Ureter (tissue), 1 donor: ENCODE measurements around the gene TINAG. TPM values are rescaled to one million over a fixed set of nuclear protein-coding genes. Genes with fewer than 3 reads are reported as not detected.
"Not testable (repeated sequence)": the region's sequence is repeated elsewhere in the genome, so short reads cannot be mapped to it uniquely, and the experiment has no call there.

Source experiments
- DNase-seq: peaks from one replicate; pipeline ENCODE4 v3.0.0-alpha.2; 2020; ENCODE audit warnings: low spot score
- total RNA-seq: library from RNA; stranded (reverse); gene quantifications from one replicate; pipeline ENCODE4 v1.2.4, GENCODE V29; 2023
- donor health status: DM: yes; HTN: yes; CAD: no.

Gene TINAG
- total RNA-seq, 1 donor from 2014 or later, result not detected

GRCh38 chr6:54307439-54307910 lies 766 bp upstream of the TINAG start:
- no peak for DNase-seq

DNA sequence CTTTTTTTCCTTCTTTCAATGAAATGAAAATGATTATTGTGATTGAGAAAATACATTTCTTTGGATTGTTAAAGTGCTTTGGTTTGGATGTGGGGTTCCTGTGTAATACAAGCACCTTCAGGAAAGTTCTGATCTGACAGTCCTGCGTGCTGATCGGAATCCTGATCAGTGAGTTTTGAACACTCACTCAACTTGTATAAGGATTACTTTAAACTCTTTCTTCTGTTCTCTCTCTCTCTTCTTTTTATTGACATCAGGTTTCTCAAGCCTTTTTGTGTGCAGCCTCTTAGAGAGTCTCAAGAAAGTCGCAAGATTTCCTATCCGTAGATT lies 710 bp downstream of the TINAG start:
- DNase-seq, result no peak

DNA sequence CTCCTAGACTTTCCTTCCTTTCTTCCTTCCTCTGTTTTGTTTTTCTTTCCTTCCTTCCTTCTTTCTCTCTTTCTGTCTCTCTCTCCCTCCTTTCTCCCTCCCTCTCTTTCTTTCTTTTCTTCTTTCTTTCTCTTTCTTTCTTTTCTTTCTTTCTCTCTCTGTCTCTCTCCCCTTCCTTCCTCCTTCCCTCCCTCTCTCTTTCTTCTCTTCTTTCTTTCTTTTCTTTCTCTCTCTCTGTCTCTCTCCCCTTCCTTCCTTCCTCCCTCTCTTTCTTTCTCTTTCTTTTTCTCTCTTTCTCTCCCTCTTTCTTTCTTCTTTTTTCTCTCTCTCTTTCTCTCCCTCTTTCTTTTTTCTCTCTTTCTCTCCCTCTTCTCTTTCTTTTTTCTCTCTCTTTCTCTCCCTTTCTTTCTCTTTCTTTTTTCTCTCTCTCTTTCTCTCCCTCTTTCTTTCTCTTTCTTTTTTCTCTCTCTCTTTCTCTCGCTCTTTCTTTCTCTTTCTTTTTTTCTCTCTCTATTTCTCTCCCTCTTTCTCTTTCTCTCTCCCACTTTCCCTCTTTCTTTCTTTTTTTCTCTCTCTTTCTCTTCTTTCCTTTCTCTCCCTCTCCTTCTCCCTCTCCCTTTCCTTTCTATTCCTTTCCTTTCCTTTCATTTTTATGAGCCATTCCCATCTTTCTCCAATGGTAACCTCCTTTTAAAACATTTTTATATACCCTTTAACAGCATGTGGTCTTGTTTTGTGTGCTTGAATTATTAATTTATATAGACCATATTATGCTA lies 2.3 kb downstream of the TINAG start:
- no peak for DNase-seq

DNA sequence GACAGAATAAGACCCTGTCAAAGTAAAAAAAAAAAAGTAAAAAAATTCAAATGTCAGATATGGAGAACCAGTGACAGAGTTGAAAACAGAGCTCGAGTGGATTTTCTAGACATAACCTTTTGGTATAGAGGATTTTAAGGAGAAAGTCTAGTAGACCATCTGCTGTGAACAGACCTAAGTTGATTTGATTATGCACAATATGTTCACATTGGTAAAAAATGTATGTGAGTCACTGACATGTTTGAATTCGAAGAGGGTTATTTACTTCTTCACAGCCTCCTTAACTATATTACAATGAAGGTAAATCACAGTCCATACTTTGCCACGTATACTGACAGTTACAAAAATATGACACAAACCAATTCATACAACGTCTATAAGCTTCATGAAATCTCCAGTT lies 7.4 kb downstream of the TINAG start:
- DNase-seq, result no peak

DNA sequence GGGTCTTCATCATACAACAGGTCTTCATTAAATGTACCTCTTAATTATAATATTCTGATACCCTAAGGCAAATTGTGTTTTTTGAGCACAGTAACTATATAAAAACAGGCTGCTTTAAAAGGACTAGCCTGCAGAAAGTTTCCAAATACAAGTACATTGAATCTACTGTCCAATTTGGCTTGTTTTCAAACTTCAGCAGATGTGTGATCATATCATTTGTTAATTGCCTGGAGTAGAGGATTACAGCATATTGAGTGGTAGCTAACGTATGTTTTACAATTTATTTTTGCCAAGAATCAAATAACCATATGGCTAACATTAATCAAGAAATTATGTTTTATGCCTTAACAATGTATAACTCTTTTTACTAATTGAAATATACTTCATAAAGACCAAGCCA lies 12.6 kb downstream of the TINAG start:
- no peak for DNase-seq

DNA sequence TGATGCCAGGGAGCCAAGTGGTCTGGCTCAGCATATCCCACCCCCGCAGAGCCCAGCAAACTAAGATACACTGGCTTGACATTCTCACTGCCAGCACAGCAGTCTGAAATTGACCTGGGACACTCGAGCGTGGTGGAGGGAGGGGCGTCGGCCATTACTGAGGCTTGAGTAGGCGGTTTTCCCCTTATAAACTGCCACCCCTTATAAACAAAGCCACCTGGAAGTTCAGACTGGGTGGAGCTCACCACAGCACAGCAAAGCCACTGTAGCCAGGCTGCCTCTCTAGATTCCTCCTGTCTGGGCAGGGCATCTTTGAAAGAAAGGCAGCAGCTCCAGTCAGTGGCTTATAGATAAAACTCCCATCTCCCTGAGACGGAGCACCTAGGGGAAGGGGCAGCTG lies 19.4 kb downstream of the TINAG start:
- no peak for DNase-seq

DNA sequence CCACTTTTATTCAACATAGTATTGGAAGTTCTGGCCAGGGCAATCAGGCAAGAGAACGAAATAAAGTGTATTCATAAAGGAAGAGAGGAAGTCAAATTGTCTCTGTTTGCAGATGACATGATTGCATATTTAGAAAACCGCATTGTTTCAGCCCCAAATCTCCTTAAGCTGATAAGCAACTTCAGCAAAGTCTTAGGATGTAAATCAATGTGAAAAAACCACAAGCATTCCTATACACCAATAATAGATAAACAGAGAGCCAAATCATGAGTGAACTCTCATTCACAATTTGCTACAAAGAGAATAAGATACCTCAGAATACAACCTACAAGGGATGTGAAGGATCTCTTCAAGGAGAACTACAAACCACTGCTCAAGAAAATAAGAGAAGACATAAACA lies 23.3 kb downstream of the TINAG start:
- DNase-seq, result not testable (repeated sequence)

DNA sequence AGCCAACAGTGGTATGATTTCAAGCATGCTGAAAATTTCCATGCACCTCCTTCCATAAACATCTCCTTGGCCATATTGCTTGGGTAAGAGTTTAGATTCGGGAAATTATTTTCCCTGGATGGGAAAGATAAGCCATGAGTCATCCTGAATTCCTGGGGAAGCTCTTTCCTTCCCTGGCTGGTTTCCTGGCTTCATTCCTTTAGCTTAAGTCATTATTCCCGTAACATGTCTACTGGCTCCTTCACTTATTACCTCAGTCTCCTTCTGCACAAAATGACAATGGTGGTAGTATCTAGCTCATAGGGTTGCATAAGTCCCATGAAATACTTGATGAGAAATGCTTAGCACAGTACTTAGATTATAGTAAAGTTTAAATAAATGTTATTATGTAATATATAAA lies 27.6 kb downstream of the TINAG start:
- no peak for DNase-seq

GRCh38 chr6:54353975-54354374 lies 45.7 kb downstream of the TINAG start:
- no peak for DNase-seq

DNA sequence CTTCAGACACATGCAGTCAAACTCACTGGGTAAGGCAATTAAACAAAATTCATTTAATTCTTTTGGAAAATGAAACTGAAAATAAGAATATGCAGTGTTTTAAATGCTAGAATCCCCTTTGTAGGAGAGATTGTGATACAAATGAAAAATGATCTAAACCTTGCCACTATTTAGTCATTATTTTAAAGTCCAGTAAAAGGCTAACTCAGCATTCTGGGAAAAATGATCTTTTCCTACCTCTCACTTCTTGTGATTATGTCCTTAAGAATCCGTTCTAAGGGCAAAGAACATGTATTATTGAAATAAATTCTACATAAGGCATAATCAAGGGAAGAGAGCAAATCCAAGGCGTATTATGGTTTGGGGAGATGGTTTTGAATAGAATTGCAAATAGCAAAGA lies 46.4 kb downstream of the TINAG start:
- DNase-seq, result no peak

DNA sequence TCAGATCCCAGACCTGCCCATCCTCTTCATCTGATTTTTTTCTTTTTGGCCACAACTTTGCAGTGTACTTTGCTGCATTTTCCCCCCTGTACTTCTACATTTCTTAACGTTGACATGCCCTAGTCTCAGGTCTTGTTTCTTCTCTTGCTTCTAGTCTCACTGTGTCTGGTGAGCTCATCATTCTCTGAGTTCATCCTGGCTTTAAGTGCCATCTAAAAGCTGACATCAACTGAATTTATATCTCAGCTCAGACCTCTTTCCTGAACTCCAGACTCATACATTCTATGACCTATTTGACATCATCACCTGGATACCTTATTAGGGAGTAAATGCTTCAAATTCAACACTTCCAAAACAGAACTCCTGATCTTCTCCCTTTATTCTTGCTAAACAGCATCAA lies 48.9 kb downstream of the TINAG start:
- no peak for DNase-seq

DNA sequence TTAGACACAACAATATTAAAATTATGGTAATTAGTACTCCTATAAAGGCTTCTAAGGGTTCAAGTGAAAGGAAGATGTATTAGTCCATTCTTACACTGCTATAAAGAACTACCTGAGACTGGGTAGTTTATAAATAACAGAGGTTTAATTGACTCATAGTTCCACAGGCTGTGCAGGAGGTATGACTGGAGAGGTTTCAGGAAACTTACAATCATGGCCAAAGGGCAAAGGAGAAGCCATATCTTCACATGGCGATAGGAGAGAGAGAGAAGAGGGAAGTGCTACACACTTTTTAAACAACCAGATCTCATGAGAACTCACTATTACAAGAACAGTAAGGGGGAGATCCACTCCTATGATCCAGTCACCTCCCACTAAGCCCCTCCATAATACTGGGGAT lies 52.9 kb downstream of the TINAG start:
- no peak for DNase-seq

DNA sequence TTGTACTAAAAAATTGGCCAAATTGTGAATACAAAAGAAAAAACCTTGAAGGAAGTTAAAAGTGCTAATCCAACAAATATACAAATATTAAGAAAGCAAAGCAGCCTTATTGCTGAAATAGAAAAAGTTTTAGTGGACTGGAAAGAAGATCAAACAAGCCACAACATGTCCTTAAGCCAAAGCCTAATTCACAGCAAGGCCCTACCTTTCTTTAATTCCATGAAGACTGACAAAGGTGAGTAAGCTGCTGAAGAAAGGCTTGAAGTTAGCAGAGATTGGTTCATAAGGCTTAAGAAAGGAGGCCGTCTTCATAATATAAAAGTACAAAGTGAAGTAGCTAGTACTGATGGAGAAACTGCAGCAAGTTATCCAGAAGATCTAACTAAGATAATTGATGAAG lies 53.5 kb downstream of the TINAG start:
- DNase-seq, result no peak

GRCh38 chr6:54366667-54367327 lies 58.6 kb downstream of the TINAG start:
- DNase-seq, result no peak

DNA sequence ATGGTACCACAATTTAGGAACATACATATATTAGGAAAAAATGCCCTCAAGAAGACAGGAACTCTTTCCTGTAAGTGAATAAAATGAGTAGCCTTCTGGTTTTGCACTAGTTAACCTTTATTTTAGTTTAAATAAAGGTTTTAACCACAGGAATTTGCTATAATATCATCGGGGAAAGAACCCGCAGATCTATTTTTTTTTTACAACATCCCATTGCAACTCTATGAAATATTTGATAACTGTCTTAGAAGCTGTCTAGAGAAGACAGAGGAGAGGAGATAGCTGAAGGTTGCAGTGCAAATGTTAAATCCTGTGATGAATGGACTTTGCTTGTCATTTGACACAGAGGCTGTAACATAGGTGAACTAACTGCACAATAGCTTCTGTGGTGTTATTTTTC lies 69.5 kb downstream of the TINAG start:
- no peak for DNase-seq

GRCh38 chr6:54386295-54386694 lies 78.1 kb downstream of the TINAG start:
- DNase-seq, result no peak

DNA sequence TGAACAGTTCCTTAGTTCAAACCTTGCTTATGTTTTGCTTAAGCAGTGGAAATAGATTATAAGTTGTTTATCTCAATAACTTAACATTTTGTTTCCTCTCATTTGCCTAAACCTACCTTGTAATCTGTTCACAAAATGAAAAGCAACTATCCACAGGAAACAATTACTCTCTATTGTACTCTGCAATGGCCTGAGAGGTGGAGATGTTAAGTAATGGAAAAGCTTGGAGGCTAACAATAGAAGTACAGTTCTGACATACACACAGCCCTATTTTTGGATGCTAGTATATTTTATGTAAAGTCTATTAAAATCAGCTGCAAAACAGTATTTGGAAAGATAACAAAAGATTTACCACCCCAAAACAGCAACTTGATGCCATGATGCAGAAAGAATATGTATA lies 82.1 kb downstream of the TINAG start:
- no peak for DNase-seq

- DNase-seq, result no peak
Observed at GRCh38 chr6:54391577-54391976, 83.3 kb downstream of the TINAG start.

- no peak for DNase-seq
Observed at GRCh38 chr6:54403096-54403495, 94.9 kb downstream of the TINAG start.

DNA sequence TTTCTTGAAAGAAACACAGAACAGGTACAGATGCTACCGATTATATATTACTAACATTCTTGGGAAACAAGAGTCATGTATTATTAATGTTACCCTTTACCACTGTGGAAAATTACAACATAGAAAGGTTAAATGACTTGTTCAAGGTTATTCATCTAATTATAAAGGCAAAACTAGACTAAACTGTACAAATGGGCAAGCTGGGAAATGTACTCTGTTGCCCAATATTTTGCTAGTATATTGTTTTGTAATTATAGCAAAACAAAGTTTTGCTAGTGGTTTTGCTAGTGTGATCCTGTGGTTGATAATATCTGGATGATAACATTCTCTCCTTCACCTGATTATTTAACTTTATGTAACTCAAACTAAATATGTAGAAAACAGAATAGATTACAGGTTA lies 96.5 kb downstream of the TINAG start:
- no peak for DNase-seq

DNA sequence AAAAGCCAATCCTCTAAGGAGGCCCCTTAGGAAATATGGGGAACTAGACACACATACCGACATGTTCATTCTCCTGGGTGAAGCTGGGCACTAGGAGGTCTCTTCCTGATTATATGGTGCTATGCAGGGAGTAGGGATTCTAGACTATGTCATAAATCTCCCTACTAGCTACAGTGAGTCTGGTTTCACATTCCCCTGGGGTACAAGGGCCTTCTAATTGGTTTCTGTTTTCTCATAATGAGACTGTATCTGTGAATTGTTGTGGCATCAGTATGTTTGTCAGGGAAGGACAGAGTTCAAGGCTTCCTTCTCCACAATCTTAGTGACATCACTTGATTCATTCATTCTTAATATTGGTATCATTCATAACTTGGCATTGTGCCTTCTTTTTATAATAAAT lies 103.5 kb downstream of the TINAG start:
- no peak for DNase-seq

GRCh38 chr6:54415517-54415916 lies 107.3 kb downstream of the TINAG start:
- DNase-seq, result no peak

DNA sequence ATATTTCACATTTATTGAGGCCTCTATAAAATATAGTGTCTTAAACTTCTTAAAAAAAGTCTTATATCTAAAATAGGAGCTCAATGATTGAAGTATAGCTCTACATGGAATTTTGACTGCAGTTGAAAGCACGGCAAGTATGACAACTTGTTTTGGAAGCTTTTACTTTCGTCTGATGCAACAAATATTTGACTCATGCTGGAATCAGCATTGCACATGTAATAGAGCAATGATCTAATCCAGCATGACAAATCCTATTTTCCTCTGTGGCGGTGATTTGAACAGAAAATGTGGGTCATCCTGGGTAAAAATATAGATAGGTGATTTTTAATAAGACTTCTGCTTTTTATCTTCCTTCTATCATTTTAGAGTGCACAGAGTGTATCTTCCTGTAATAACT lies 111.6 kb downstream of the TINAG start:
- DNase-seq, result no peak

GRCh38 chr6:54426995-54427394 lies 118.8 kb downstream of the TINAG start:
- no peak for DNase-seq
